Activated CD4-positive, alpha-beta T cell treated with anti-CD3 and anti-CD28 coated beads, Interleukin-2, Interleukin-4, amounts not matched to agents 100 ng/mL and 50 ng/mL, durations not matched to agents 16 hours and 8 hours (primary cell): ENCODE measurements around the gene URAD.
A peak's percentile ranks its signal among the peaks of the same experiment; 100 is the strongest.

Experiments
- DNase-seq: peaks from one replicate; pipeline ENCODE4 v3.0.0-alpha.2; 2020; ENCODE audit warnings: low spot score

URAD gene

GRCh38 chr13:27956576-27957300 is 31.8 kb downstream of the URAD start:
- DNase-seq = no peak

GRCh38 chr13:27955014-27955591 is 33.4 kb downstream of the URAD start:
- DNase-seq = no peak

- no peak for DNase-seq
Observed at GRCh38 chr13:27954406-27954851, 34.1 kb downstream of the URAD start.

GRCh38 chr13:27953676-27954405 is 34.7 kb downstream of the URAD start:
- peak; percentile 70 for DNase-seq

- DNase-seq = no peak
Observed at GRCh38 chr13:27952876-27953675, 35.4 kb downstream of the URAD start.

- DNase-seq = no peak
Observed at GRCh38 chr13:27942972-27943371, 45.5 kb downstream of the URAD start.

- no peak for DNase-seq
Observed at GRCh38 chr13:27933580-27934328, 54.7 kb downstream of the URAD start.

- DNase-seq = no peak
Observed at GRCh38 chr13:27933118-27933517, 55.4 kb downstream of the URAD start.

GRCh38 chr13:27929868-27930267 is 58.6 kb downstream of the URAD start:
- no peak for DNase-seq

- DNase-seq = no peak
Observed at GRCh38 chr13:27928805-27929753, 59.4 kb downstream of the URAD start.

GRCh38 chr13:27928353-27928804 is 60.1 kb downstream of the URAD start:
- no peak for DNase-seq
